ENCODE measurements around the gene CCDC81. TPM values are rescaled to one million over a fixed set of nuclear protein-coding genes. Genes with fewer than 3 reads are reported as not detected.

CCDC81 gene
- polyA plus RNA-seq, 1 donor from 2014 or later: not detected

DNA sequence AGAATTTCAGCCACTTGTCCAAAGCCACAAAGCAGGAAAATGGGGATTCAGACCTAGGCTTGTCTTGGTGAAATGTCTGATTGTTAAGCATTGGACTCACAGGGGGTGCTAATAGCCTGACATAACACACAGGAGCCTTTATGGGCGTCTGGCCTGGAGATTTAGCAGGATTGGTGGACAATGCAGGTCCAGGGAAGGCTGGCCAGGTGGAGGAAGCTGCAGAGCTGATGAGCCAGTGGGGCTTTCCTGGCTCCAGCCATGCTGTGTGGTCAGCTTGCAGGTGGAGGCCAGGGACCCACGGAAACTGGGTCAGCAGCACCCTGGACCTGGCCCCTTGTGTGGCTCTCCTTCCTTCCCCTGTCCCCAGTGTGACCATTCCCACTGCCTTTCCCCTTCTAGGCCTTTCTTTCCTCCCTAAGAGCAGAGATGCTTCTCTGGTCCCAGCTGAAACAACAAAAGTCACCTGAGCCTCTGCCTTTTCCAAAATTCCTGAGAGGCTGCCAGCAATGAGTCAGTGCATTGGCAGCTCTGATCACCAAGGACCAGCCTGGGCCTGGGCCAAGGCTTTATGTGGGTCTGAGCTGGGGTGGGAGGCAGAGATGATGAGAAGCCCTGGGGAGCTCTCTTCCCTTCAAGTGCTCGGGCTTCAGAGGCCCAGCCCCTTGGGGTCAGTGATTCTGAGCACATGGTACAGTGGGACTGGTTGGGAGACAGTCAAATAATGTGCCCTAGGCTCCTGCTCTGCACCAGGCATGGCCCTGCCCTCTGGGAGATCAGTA is 85.2 kb downstream of the CCDC81 start:
- Mint-ChIP-seq H3K4me1 (peaks cover 0 to 5% (median 0%) of the 10 kb centered on the region in 3 donors), H3K27ac (no peak overlapping the region), H3K36me3 (no peaks in the 10 kb centered on the region), H3K9me3 (no peaks in the 10 kb centered on the region), H3K27me3 (no peaks in the 10 kb centered on the region), H3K4me3 (no peak overlapping the region)

DNA sequence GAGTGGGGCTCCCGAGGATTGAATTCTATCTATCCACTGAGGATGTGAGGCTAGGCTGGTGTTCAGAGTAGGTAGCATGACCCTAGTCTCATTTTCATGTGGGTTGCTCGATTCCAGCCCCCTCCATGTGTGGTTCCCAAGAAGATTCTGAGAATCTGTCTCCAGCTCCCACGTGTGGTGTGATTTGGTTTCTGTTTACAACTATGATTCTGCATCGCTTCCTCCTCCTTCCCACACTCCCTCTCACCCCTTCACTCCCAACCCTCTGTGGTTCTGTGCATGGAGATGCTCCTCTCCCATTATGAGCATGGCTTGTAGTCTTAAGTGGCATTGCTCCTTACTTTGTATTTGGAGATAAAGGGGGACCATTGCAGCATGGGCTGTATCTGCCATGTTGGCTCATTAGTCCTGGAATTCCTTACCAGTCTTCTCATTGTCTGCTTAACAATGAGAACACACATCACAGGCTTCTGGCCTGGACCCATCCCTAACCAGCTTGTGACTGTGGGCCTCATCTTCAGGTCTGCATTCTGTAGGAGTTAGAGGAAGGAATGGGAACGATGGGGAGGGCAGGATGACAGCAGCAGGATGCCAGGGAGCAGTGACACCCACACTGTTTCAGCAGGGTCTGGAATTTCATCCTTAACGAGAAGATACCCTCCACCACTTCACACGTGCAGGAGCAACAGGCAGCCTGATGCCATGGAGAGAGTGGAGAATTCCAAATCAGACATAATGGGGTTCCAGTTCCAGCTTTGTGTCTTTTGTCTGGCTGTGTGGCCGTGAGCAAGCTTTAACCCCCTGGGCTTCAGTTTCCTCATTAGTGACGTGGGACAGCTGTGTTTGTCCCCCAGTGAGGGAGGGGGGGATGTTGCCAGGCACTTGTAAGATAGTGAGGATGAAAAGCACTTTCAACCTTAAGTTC is 86.0 kb downstream of the CCDC81 start:
- Mint-ChIP-seq H3K36me3 (no peaks in the 10 kb centered on the region), H3K4me1 (peaks cover 0 to 5% (median 0%) of the 10 kb centered on the region in 3 donors), H3K4me3 (no peak overlapping the region), H3K27me3 (no peaks in the 10 kb centered on the region), H3K9me3 (no peaks in the 10 kb centered on the region), H3K27ac (no peak overlapping the region)

DNA sequence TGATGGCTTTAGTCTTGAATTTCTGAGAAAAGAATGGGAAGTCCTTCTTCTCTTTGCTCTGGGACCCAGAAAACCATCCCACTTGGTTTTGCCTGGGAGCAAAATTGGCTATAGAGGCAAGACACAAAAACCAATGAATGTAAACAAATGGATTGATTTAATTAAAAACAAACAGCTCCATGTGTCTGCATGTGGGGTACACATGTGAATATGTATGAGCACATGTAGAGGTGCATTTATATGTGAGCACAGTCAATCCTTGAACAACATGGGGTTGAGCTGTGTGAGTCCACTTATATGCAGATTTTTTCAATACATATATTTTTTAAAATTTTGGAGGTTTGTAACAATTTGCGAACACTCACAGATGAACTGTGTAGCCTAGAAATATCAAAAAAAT is 87.2 kb downstream of the CCDC81 start:
- no peak overlapping the region for H3K27ac Mint-ChIP-seq
- H3K4me3 Mint-ChIP-seq: no peak overlapping the region
- H3K4me1 Mint-ChIP-seq: no peaks in the 10 kb centered on the region
- no peaks in the 10 kb centered on the region for H3K9me3 Mint-ChIP-seq
- no peaks in the 10 kb centered on the region for H3K36me3 Mint-ChIP-seq
- H3K27me3 Mint-ChIP-seq: no peaks in the 10 kb centered on the region

DNA sequence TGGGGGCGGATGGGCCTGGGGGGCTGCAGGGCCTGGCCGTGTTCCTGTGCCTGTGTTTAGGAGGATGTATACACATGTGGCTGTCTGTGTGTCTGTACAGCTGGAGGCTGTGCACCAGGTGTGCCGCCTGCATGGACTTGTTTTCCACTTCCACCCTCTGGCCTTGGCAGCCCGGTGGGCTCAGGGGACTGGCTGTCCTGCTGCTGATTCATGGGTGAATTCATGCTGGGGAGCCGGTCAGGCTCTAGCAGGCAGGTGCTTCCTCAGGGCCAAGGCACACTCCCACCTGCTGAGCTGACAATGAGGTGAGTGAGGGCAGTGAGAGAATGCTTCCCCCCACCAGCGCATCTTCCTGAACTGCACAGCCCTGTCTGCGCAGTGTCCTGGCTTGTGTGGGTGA is 88.4 kb downstream of the CCDC81 start:
- no peaks in the 10 kb centered on the region for H3K27me3 Mint-ChIP-seq
- no peaks in the 10 kb centered on the region for H3K36me3 Mint-ChIP-seq
- no peaks in the 10 kb centered on the region for H3K9me3 Mint-ChIP-seq
- no peak overlapping the region for H3K27ac Mint-ChIP-seq
- no peaks in the 10 kb centered on the region for H3K4me1 Mint-ChIP-seq
- no peak overlapping the region for H3K4me3 Mint-ChIP-seq

DNA sequence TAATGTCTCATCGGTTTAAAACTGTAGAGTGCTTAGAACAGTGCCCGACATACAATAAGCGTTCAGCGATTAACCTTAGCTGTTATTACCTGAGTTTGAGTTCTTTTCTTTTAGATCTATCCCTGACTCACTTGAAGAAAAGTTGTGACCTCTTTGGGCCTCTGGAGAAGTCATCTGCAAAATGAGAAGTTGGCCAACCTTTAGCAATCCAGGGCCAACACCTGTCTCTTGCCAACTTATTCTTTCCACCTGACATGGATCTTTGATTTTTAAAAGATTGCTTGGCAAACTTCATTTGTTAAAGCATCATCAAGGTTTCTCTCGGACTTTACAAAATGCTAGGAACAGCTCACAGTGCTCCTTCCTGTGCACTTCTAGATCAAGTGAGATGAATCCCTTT is 89.3 kb downstream of the CCDC81 start:
- H3K27me3 Mint-ChIP-seq: no peaks in the 10 kb centered on the region
- H3K4me3 Mint-ChIP-seq: no peak overlapping the region
- no peaks in the 10 kb centered on the region for H3K4me1 Mint-ChIP-seq
- no peaks in the 10 kb centered on the region for H3K36me3 Mint-ChIP-seq
- H3K9me3 Mint-ChIP-seq: no peaks in the 10 kb centered on the region
- H3K27ac Mint-ChIP-seq: no peak overlapping the region

DNA sequence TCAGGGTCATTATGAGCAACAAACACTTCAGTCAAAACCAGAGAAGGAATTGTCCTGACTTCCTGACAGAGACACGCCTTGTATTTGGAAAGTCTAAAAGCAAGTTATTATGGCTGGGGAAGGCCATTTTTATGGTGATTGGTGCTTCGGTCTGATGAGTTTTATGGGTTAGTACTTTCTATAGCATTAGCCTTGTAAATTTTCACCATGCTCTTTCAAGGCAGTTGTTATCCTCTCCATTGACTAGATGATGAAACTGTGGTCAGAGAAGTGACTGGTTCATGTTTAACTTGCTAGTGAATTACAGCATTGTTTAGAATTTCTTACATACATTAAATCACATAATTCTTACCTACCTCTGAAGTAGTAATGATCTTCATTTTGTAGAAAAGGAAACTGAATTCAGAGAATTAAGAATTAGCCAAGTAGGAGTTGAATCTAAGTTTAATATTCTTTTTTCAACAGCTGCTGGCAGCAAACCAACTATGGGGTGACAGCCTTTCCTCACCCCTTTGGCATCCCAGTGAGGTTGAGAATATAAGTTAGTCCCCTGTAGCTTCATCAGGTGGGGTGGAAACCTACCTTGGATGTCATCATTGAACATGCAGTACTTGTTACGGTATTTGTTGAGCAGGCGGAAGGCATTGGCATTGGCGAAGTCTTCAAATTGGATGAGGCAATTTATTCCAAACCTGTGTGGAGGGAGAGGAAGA is 90.0 kb downstream of the CCDC81 start:
- Mint-ChIP-seq H3K9me3 (no peaks in the 10 kb centered on the region), H3K4me1 (no peaks in the 10 kb centered on the region), H3K36me3 (no peaks in the 10 kb centered on the region), H3K4me3 (no peak overlapping the region), H3K27me3 (no peaks in the 10 kb centered on the region), H3K27ac (no peak overlapping the region)

DNA sequence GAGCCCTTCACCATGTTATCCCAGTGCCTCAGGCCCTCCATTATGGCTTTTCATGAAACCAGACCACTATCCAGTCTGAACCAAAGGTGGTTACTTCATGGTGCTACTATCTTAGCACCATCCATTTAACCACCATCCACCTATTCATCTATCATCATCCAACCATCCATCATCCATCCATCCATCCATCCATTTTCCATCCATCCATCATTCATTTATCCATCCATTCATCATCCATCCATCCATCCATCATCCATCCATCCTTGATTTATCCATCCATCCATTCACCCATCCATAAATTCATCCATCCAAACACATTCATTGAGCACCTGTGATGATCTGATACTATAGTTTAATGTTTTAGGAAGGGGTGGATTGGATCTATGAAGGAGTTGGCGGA is 93.5 kb downstream of the CCDC81 start:
- Mint-ChIP-seq H3K36me3 (no peaks in the 10 kb centered on the region), H3K4me1 (peaks cover 0 to 2% (median 0%) of the 10 kb centered on the region in 3 donors), H3K9me3 (no peaks in the 10 kb centered on the region), H3K27me3 (no peaks in the 10 kb centered on the region), H3K4me3 (no peak overlapping the region), H3K27ac (peak overlapping the region in 1 of 3 donors; percentile 9)

DNA sequence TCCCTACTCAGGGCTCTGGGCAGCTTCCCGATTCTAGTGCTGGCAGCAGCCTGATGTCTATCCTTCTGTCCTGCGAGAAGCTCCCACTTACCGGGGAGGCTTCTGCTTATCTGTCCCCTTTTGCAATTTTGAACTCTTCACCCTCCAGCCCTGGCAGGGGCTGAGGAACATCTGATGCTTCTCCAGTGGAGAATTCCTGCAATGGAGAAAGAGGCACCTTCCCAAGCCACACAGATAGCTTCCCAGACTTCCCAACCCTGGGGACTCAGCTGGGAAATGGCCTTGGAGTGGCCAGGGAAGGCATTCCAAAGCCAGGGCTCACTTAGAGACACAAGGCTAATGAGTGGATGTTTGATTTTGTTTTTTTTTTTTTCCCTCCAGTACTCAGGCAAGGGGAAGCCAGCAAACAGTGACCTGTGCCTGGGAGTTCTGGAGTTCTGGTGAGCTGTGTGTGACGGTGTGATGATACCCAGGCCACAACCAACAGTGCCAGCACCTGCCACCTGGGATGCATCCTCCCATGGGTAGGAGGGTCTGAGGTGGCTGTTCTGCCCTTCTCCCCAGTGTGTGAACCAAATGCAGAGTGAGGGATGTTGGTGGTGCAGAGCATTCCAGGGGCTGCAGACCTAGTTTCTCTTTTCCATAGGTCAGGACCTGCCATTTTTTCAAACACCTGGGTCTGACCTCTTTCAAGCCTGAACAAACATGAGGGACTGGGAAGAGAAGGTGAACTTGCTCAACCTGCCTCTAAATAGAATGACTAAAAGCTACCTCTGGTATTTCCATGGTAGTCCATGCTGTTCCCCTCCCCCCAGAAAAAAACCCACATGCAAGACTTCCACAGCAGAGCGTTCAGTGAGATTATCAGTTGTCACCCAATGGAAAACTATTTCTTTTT is 95.1 kb downstream of the CCDC81 start:
- Mint-ChIP-seq H3K4me1 (peaks cover 0 to 2% (median 0%) of the 10 kb centered on the region in 3 donors), H3K27ac (no peak overlapping the region), H3K36me3 (no peaks in the 10 kb centered on the region), H3K9me3 (no peaks in the 10 kb centered on the region), H3K4me3 (no peak overlapping the region), H3K27me3 (no peaks in the 10 kb centered on the region)

Other genes starting within 250 kb of the CCDC81 start
- gene EED, start 130.1 kb upstream of the CCDC81 start, polyA plus RNA-seq: 20.2 TPM
- 75.7 TPM for gene HIKESHI, start 72.6 kb upstream of the CCDC81 start, polyA plus RNA-seq